Left ventricle myocardium superior (tissue), 1 donor: ENCODE results near the gene POLN. TPM values are rescaled to one million over a fixed set of nuclear protein-coding genes. Genes with fewer than 3 reads are reported as not detected.

ENCODE experiments used
- ATAC-seq: fragments of 200-7000 bp; cut with Tn5 transposase; one replicate; pipeline ENCODE4 v1.9.1; 2020; ENCODE audit warnings: mild to moderate bottlenecking, moderate library complexity
- DNase-seq: peaks from one replicate; pipeline ENCODE4 v3.0.0-alpha.2; 2020
- intact Hi-C: fragments of 100-400 bp; cut with micrococcal nuclease; formaldehyde crosslinking; loops from one replicate; pipeline ENCODE4 v1.11.0; 2022
- total RNA-seq: library from RNA; stranded (reverse); fragmentation: NEBNext Ultra II Directional; extraction: Animal tissue kit (Norgen Biotek cat#: 25700); gene quantifications from one replicate; pipeline ENCODE4 v1.2.1, GENCODE V29; 2021
- donor health status: DM: no; HTN: yes; CAD: no; lungs with severe emphysema.

The POLN gene
- total RNA-seq, 1 donor from 2014 or later, result 1.9 TPM

DNA sequence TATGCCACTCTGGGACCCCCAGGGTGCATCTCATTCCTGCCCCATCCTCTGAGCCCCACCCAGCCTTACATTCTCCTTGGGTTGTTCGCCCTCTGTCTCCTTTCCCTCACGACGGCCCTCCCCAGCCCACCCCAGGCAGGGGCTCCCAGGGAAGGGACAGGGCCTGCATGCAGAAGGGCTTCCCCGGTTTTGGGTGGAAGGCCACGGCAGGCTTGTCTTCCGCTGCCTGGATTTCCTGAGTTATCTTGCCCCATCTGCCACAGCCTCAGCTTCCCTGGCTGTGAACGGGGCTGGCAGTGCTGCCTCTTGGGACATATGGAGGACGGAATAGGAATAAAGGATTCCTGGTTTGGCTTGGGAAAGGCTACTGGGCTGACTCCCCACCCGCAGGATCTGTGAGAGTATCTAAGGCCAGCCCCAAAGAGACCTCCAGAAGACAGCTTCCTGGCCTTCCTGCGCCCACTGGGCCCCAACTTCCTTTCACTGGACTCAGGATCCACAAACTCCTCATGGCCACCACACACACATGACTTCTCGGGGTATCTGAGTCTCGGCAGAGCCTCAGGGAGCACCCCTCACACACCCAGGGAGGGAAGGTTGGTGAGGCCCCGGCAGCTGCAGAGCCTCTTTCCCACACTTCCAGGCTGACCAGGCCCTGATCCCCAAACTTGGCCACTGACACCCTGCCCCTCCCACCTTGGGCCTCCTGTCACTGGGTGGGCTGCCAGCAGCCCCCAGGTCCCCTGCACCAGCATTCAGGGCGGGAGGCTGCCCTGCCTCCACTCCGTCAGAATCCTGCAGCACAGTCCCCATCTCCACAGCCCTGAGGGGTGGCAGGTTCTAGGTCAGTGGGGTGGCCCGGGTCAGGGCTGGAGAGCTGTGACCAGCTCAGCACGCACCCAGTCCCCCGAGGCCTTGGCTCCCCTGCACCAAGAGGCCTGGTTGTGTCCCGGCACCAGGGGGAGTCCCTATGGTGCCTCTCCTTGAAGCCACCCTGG, 23.5 kb upstream of the POLN start:
- DNase-seq (peak; percentile 34), ATAC-seq (no peak)
- intact Hi-C loops, result no loop called here

DNA sequence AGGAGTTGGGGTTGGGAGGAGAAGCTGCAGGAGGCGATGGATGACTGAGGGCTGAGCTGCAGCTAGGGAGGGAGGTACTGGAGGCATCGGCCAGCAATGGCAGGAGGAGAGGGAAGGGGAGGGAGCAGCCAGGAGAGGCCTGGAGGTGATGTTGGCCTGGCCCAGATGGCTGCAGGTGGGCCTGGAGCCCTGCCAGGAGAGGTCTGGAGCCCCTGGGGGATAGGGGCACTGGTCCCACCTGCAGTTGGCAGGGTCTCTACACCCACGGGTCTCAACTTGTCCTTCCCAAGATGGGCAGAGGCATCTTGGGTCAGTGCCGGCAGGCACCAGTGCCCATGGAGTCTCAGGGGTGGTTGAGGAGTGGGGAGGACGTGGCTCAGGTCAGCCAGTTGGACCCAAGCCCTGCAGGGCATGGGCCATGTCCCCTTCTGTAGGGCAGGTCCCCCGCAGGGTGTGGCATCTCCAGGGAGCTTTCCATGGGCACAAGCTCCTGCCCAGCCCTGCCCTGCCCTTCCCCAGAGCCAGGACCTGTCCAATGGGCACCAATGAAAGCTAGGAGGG, 22.6 kb upstream of the POLN start:
- DNase-seq (peak; percentile 32), ATAC-seq (no peak)
- intact Hi-C loops, result no loop called here

DNA sequence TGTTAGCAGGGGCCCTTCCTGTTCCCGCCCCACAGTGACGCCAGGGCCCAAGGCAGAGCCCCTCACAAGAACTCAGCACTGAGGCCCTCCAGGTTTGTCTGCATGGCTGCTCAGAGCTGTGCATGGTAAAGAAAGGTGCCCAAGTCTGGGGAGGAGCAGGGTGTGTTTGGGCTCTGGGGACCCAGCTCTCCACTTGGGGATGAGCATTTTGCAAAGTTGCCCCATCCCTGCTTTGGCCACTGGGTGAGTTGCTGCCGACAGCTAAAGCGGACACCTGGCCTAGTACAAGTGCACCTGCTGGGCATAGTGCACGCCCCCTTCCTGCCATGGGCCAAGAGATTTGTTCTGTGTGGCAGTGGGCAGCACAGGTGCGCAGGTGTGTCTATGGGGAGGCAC, 22.0 kb upstream of the POLN start:
- DNase-seq (no peak), ATAC-seq (no peak)
- intact Hi-C loops, result no loop called here

DNA sequence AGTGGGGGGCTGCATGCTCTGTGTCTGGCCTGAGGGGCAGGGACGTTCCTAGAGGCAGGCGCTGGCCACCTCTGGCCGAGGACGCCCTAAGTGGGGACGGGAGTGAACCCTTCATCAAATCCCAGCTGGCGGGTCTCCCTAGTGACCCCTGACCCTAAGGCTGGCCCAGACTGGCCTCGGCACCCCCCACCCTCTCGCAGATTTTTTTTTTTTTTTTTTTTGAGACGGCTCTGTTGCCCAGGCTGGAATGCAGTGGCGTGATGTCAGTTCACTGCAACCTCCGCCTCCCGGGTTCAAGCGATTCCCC, 21.0 kb upstream of the POLN start:
- intact Hi-C loops, result no loop called here
- no peak for ATAC-seq

GRCh38 chr4:2262145-2262943, 20.4 kb upstream of the POLN start:
- DNase-seq, result peak; percentile 100
- intact Hi-C loops, result no loop called here
- peak; percentile 91 for ATAC-seq

More for the DNA sequence above, 21.0 kb upstream of the POLN start:
- no peak for DNase-seq

- no peak for DNase-seq
- intact Hi-C loops, result no loop called here
- no peak for ATAC-seq
Observed at GRCh38 chr4:2261853-2262144, 19.9 kb upstream of the POLN start, which contains the start of gene MXD4. TSS of gene MXD4 (minus strand) at chr4:2262109. CDS start at chr4:2261980, 129 bp downstream.

- no peak for ATAC-seq
- intact Hi-C loops, result no loop called here
Observed at GRCh38 chr4:2261110-2261852, 19.4 kb upstream of the POLN start.

GRCh38 chr4:2260344-2261109, 18.6 kb upstream of the POLN start:
- ATAC-seq (no peak), DNase-seq (peak; percentile 42)
- intact Hi-C loops, result no loop called here

More at GRCh38 chr4:2261110-2261852, 19.4 kb upstream of the POLN start:
- DNase-seq, result peak; percentile 82

- DNase-seq, result peak; percentile 27
- ATAC-seq, result no peak
- intact Hi-C loops, result no loop called here
Observed at GRCh38 chr4:2259541-2260343, 17.8 kb upstream of the POLN start.

DNA sequence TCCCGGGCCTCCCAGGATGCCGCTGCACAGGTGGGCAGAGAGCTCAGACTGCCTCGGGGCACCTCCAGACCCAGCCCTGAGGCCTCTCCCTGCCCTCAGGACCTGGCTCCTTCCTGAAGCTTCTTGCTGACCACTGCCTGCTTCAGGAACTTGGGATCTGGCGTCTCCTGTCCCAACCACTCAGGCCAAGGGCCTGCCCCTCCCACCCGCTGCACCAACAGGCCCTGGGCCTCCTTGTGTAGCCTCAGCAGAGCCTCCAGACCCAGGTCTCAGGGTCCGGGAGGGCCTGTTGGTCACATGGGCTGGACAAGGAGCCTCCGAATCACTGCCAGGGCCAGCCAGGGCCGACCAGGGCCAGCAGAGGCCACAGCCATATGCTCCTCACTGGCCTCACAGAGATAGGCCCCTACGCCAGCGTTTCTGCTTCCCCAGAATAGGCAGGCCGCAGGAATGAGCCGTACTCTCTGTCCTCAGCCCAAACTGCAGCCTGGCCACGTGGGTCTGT, 17.2 kb upstream of the POLN start:
- ATAC-seq (no peak), DNase-seq (peak; percentile 41)
- intact Hi-C loops, result no loop called here

DNA sequence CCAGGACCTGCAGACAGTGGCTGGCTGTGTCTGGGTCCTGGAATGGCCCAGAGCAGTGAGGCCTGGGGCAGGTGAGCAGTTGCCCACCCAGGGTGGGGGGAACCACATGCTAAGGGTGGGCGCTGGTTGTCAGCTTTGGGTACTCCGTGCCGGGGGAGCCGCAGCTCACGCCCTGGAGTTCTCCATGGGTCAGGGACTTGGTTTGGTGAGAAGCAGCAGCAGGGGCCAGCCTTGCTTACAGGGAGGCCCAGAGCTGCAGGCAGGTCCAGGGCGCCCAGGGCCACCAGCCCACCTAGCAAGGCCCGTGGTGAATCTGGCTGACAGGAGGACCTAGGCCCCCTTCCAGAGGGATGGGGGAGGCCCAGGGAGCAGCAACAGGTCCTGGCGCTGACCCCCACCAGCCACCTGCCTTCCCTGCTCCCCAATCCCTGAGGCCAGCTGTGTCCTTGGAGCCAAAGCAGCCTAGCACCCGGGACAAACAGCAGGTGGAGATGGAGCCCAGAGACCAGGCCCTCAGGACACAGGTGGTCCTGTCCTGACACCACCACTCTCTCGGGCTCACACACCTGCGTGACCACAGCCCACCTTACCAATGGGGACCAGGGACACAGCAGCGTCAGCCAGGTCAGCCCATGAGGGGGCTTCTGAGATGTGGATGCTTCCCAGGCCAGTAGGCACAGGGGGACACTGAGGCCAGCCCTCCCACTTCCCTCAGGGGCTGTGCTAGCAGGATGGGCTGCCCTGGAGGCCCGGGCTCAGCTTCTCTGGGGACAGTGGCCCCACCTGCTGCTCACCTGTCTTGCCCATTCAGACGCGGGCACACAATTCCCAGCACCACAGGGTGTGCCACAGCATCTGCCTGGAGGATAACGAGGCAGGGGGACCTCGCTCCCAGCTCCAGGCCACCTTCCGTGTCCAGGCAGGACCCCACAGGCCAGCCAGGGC, 16.4 kb upstream of the POLN start:
- DNase-seq (peak; percentile 27), ATAC-seq (no peak)
- intact Hi-C loops, result no loop called here

DNA sequence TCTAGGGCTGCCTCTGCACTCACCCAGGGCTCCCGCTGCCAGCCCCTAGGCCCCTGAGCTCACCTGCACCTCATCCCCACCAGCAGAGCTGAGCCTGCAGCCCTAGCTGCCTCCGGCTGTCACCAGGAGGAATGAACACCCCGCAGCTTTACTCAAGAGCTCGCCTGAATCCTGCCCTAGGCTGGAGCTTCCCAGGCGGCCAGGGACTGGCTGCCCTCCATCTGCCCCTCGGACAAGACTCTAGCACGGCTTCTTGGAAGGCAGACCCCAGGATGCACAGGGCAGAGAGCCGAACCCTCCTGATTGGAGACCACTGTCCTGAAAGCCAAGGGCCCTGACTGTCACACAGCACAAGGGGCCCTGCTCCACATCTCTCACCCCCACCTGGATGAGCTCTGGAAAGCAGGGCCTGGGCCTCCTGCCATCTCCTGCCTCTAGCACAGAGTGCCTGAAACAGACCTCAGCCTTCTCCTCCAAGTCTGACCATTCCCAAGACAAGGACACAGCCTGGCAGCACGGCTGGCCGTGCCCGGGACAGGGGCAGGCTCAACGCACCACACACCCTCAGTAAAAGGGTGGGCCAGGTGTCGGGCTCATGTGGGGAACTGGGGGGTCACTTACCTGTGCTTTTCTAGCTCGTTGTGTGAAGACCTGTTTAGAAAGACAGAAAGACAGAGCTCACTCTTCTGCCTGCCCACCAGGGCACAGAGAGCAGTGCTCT, 15.6 kb upstream of the POLN start:
- ATAC-seq, result no peak
- intact Hi-C loops, result no loop called here
- DNase-seq, result peak; percentile 39

GRCh38 chr4:2256781-2257191, 14.9 kb upstream of the POLN start:
- intact Hi-C loops, result no loop called here

DNA sequence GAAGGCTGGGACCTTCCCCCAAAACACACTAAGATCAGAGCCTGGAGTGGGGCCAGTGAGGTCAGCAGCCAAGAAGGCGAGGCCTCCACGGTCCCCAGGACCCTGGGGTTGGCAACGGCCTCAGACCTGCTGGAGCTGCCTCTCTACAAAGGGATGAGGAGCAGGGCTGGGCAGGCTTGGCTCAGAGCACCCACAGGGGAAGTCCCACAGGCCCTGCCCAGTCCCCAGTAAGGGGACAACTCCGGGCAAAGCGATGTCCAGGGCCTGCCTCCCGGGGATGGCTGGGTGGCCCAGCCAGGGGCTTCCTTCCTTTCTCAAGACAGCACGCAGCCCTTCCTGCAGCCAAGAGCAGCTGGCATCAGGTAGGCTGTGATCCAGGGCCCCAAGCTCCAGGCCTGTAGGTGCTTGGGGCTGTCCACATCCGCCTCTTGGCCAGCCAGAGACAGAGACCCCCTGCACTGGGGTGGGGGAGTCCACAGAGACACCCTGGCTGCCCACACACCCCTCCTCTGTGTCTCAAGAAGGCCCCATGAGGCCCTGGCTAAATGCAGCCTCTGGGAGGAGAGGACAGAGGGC, 14.3 kb upstream of the POLN start:
- ATAC-seq (peak; percentile 58), DNase-seq (peak; percentile 74)
- intact Hi-C loops, result no loop called here

More at GRCh38 chr4:2256781-2257191, 14.9 kb upstream of the POLN start:
- DNase-seq, result peak; percentile 68
- peak; percentile 50 for ATAC-seq

DNA sequence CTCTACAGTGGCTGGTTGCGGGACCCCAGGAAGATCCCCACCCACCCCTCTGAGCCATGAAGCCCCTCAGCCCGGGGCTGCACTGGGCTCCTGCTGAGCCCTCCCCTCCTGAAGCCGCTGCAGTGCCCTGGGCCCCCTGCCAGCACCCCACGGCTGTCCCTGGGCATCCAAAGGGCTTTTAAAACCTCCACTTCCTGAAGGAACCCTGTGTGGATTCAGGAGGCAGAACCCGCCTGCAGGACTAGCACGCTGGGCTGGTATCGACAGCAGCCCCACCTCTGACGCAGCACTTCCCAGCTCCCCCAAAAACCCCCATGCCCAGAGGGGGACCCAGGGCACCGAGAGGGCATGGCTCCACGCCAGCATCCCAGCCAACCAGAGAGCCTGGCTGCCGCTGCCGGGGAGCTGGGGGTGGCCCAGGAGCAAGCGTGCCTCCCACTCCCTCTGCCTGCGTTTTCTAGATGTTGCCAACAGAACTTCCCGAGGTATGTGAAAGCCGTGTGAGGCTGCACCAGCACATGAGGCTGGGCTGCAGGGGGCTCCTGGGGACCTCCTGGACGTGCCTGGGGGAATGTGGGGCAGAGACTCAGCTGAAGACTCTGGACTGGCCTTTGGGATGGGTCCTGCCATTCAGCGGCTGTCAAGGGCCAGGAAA, 13.7 kb upstream of the POLN start:
- intact Hi-C loops, result no loop called here
- peak; percentile 20 for ATAC-seq

More for the DNA sequence above, 13.7 kb upstream of the POLN start:
- peak; percentile 66 for DNase-seq
